ENCODE results near the gene GOLGA6L1. TPM values are rescaled to one million over a fixed set of nuclear protein-coding genes. Genes with fewer than 3 reads are reported as not detected.

The GOLGA6L1 gene
- total RNA-seq, 1 experiment from 2014 or later: not detected

Other genes starting within 250 kb of the GOLGA6L1 start
- 28.1 and 37.4 TPM in 2 replicates for gene CYFIP1, start 156.5 kb downstream of the GOLGA6L1 start, total RNA-seq (2014; rRNA removed; shearing (Covaris generic); ENCODE audit: low replicate concordance)
- 3.6 and 9.3 TPM in 2 replicates for gene TUBGCP5, start 97.3 kb downstream of the GOLGA6L1 start, total RNA-seq (2014; rRNA removed; shearing (Covaris generic); ENCODE audit: low replicate concordance)
- not detected in 2 replicates for gene GOLGA6L26, start 197.4 kb upstream of the GOLGA6L1 start, total RNA-seq (2014; rRNA removed; shearing (Covaris generic); ENCODE audit: low replicate concordance)
- gene GOLGA8S, start 217.9 kb upstream of the GOLGA6L1 start, total RNA-seq (2014; rRNA removed; shearing (Covaris generic); ENCODE audit: low replicate concordance): 0.32 TPM in 1 of 2 replicates, not detected in the other

Data from Caki2 (cell line).